ENCODE data around the gene CCDC85B.

CCDC85B gene

DNA sequence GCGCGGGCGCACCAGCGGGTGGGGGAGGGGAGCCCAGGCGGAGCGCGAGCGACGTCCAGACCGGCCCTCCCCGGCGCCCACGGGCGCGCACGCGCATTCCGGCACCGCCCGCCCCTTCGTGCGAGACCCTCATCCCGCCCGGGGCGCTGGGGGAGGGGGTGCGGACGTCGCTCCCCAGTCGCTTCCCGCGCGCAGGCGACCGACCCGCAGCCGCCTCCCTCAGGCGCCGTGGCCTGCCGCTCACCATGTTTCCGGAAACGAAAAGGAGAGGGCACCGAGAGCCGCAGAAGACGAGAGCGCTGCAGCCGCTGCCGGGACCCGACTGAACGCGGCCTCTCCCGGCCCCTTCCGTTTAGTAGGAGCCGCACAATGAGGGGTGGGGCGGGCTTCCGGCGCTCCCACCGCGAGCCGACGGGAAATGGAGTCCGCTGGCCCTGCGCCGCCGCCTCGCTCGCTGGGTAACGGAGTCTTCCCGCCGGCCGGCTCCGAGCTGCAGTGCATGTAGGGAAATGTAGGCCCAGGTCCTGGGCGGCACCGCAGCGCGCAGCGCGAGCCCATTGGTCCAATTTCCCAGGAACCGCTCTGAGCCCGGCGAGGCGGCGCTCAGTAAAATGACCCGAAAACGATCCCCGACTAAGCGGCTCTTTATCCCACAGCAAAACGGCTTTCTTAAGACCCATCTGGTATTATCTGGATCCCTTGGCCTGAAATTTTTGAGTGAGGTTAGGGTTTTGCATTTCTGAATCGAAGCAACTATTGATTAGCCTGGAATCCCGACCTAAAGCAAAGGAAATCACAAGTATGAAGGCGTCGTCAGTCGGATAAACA, 32.4 kb upstream of the CCDC85B start, which contains the start of gene CFL1:
TSS of gene CFL1 (minus strand) at position 328 of the 828 bp plus-strand sequence. CDS start at position 247, 81 bp downstream.
- DNase-seq (ENCODE audit: low read depth in 3 of 3) = peak; percentile 94 to 98 (median 96)

DNA sequence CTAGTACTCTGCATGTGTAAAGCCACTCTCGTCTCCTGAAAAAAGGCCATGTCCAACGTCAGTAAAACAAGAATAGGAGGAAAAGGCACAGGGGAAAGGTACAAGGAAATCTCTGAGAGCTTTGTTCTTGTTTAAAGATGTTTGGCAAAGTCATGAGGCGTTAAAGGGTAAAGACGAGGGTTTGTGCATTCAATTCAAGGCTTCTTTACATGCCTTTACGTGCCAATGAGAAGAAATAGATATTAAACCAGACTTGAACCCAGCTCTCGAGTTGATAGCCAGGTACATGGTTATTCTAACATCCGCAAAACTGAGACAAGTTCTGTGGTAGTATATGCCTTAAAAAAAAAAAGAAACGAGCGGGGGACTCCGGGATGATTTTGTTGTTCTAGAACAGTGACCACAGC, 31.8 kb upstream of the CCDC85B start:
- no peak for DNase-seq (ENCODE audit: low read depth in 3 of 3)

DNA sequence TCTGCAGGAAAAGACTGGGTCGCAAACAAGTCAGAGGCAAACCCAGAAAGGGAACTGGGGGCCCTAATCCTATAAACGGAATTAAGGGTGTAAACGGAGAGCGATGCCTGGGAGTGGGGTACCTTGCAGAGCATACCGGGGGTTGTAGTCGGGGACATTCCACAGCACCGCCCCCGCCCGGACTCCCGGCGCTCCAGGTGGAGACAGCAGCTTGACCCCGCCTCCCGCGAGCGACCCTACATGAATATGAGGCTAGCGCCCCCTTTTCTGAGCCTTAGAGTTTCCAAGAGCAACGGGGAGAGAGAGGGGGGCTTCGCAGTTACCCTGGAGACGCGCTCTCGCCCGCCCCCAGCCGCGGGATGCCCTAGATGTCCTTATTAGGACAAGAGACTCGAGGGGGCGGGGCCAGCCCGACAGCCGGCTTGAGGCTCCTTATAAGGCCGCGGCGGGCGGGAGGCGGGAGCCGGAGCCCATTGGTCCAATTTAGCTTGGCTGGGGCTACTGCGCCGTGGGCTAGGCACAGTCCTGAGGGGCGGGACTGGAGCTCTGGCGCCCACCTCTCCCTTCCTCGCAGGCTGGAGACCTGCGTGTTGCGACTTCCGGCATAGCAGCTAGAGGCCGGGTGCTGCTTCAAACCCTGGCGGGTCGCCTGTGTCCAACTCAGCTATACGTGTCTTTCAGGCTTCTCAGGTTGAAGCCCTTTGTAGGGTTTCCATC, 31.2 kb upstream of the CCDC85B start:
- peak; percentile 96 to 99 (median 99) for DNase-seq (ENCODE audit: low read depth in 3 of 3)

DNA sequence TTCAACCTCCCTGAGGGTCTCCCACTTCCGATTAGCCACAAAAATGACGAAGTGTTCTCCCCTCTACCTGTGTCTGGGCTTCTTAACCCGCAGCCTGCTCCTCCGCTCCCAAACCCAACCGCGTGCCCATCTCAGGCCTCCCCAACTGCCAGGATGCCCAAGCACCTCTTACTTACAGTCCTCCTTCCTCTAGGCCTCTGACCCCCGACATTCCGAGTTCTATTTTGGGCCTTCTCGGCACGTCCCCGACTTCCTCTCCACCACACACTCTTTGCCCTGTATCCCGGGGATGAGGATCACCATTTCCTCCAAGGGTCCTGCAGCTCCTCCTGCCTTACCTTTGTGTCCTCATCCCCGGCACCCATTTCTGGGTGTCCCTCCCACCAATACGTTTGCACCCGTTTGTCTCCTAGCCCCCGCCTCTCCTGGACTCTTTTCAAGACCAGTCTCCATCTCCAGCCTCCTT, 30.6 kb upstream of the CCDC85B start:
- no peak for DNase-seq (ENCODE audit: low read depth in 3 of 3)

DNA sequence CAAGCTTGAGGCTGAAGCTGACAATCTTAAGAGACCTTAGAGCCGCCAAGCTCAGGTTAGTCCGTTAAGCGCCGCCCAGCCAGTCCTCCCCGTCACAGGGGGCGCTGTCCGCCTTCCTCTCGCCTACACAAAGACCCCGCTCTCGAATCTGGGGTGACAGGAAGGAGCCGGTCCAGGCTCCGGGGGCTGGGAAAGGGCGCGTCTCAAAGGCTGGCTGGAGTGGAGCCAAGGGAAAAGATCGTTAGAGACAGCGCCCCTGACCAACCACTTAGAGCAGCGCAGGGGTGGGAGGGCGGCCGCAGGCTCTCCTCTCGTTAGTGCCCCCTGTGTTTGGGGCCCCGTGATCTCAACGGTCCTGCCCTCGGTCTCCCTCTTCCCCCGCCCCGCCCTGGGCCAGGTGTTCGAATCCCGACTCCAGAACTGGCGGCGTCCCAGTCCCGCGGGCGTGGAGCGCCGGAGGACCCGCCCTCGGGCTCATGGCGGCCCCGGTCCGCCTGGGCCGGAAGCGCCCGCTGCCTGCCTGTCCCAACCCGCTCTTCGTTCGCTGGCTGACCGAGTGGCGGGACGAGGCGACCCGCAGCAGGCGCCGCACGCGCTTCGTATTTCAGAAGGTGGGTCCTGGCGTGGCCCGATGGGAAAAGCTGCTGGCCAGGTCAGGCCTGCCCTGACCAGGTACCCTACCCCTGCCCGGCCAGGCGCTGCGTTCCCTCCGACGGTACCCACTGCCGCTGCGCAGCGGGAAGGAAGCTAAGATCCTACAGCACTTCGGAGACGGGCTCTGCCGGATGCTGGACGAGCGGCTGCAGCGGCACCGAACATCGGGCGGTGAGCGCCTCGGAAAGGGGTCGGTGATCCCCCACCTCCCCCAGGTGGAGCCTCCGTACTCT, 30.0 kb upstream of the CCDC85B start, which contains the start of gene MUS81:
TSS of gene MUS81 (plus strand) at position 156 of the 887 bp plus-strand sequence. CDS start at position 477, 321 bp downstream.
- peak; percentile 93 to 97 (median 94) for DNase-seq (ENCODE audit: low read depth in 3 of 3)

DNA sequence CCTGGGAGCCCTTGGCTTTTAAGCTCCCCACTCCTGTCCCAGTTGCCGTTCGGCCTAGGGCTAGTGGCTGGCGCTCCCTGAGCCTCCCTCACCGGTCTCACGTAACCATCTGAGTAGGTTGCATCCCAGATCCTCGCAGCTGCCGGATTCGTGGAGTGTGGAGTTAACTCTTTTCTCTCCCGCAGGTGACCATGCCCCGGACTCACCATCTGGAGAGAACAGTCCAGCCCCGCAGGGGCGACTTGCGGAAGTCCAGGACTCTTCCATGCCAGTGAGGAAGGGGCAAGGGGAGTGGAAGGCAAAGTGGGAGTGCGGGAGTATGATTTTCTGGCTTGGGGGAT, 29.3 kb upstream of the CCDC85B start:
- DNase-seq (ENCODE audit: low read depth in 3 of 3) = no peak

DNA sequence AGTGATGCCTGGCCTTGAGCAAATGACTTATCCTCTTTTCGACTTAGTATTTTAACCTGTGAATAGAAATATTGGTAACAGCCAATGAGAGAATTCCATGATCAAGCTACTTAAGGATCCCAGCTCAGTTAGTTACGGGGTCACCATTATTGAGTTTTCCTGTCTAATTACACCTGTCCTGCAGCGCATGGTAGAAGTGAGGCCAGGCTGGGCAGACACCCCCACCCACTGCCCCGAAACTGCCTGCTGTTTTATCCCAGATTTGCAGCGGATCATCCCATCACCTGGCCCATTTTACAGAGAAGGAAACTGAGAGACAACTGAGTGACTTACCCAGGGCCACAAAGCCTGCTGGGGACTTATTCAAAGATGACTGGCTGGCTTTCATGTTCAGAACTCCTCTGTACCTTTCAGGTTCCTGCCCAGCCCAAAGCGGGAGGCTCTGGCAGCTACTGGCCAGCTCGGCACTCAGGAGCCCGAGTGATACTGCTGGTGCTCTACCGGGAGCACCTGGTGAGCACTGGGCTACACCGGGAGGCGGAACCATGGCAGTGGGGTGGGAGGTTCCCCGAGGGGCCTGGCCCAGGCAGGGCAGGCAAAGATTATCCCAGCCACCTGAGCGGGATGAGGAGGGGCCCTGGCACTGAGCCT, 28.8 kb upstream of the CCDC85B start:
- no peak for DNase-seq (ENCODE audit: low read depth in 3 of 3)

DNA sequence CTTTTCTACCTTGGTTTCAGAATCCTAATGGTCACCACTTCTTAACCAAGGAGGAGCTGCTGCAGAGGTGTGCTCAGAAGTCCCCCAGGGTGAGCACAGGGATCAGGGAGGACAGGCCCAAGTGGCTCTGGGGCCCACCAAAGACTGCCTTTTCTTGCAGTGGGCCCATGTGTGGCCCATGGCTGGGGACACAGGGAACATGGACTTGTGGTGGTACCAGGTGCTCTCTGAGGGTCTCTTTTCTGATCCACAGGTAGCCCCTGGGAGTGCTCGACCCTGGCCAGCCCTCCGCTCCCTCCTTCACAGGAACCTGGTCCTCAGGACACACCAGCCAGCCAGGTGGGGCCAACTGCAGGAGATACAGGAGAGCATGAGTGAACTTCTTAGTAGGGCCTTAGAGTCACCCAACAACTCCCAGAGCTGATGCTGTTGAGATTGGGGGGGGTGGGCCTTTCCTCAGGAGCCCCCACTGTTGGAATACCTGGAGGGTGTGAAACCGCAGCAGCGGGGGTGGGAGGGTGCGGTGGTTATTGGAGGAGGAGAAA, 28.2 kb upstream of the CCDC85B start:
- no peak for DNase-seq (ENCODE audit: low read depth in 3 of 3)

DNA sequence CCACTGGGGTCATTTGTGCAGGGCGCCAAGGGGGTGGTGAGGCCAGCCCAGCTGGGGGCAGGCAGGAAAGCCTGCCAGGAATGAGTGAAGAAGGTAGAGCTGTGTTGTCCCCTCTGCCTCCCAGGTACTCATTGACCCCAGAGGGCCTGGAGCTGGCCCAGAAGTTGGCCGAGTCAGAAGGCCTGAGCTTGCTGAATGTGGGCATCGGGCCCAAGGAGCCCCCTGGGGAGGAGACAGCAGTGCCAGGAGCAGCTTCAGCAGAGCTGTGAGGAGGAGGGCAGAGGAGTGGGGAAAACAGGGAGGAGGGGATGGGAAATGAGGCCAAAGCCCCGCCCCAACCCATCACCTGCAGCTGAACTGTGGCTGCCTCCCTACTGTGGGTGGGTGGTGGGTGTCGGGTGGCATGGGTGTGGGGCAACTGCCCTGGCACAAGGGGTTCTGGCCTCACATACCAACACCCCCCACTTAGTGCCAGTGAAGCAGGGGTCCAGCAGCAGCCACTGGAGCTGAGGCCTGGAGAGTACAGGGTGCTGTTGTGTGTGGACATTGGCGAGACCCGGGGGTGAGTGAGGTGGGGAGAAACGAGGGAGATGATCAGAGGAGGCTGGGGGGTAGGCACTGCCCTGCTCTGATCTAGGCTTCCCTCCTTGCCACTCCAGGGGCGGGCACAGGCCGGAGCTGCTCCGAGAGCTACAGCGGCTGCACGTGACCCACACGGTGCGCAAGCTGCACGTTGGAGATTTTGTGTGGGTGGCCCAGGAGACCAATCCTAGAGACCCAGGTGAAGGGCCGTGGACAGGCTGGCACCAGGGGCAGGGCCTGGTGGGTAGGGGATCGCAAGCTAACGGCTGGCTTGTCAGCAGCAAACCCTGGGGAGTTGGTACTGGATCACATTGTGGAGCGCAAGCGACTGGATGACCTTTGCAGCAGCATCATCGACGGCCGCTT, 27.3 kb upstream of the CCDC85B start:
- no peak for DNase-seq (ENCODE audit: low read depth in 3 of 3)

DNA sequence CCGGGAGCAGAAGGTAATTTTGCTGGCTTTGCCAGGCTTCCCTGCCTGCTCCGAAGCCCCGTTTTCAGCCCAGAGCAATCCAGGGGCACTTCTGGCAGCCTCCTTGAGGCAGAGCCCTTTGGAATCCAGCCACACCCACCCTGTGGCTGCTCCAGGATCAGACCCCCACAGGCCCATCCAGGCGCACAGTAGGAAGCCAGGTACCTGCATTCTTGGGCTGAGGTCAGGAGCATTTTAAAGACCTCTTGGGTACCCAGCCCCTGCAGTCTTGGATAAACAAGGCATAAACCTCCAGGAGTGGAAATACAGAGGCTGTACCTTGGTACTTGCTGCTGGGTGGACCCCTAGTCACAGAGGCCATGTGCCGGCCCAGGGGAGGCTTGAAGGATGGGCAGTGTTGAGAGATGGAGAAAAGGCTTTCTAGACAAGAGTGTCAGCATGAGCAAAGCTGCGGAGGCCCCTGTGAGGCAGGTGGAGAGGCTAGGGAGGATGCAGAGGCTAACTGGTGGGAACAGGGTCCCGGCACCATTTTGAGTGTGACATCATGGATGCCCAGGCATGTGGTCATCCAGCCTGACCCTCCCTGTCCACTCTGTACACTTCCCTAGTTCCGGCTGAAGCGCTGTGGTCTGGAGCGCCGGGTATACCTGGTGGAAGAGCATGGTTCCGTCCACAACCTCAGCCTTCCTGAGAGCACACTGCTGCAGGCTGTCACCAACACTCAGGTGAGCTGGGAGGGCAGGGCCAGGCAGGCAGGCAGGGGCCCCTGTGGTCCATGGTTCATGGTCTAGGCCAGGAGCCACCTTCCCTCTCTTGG, 26.4 kb upstream of the CCDC85B start:
- no peak for DNase-seq (ENCODE audit: low read depth in 3 of 3)

DNA sequence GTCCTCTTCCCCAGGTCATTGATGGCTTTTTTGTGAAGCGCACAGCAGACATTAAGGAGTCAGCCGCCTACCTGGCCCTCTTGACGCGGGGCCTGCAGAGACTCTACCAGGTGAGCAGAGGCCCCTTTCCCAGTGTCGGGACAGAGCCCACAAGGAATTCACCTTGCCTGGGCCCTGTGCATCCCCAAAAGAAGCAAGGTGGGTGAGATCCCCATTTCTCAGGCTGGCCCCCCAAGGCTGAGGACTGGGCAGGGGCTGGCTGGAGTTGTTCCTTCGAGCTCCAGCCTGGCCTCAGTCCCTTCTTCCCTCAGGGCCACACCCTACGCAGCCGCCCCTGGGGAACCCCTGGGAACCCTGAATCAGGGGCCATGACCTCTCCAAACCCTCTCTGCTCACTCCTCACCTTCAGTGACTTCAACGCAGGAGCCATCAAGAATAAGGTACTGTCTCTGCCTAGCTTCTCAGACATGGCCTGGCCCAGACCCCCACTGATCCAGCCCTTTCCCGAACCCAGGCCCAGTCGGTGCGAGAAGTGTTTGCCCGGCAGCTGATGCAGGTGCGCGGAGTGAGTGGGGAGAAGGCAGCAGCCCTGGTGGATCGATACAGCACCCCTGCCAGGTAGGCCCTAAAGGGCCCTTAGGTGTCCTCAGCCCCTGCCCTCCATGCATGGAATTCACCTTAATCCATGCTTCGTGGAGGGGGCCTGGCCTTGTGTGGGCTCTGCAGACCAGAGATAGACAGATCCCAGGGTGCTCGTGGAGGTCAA, 25.6 kb upstream of the CCDC85B start:
- DNase-seq (ENCODE audit: low read depth in 3 of 3) = no peak

DNA sequence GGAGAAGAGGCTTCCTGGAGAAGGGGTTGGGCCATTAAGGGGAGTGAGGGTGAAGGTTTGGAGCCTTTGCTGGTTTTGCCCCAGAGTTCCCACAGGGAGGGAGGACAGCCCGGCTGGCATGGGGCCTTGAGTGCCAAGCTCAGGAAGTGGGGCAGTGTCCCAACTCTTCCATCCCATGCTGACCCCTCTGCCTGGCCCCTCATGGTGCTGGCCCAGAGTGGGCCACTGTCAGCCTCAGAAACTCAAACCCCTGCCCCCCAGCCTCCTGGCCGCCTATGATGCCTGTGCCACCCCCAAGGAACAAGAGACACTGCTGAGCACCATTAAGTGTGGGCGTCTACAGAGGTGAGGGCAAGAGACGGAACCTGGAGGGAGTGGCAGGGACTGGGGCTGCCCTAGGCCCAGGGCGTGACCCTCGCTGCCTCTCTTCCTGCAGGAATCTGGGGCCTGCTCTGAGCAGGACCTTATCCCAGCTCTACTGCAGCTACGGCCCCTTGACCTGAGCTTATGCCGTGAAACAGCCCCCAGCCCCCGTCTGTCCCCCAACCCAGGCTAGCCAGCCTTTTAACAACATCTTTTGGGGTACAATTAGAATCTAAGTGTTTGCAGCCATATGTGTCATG, 24.8 kb upstream of the CCDC85B start:
- no peak for DNase-seq (ENCODE audit: low read depth in 3 of 3)

DNA sequence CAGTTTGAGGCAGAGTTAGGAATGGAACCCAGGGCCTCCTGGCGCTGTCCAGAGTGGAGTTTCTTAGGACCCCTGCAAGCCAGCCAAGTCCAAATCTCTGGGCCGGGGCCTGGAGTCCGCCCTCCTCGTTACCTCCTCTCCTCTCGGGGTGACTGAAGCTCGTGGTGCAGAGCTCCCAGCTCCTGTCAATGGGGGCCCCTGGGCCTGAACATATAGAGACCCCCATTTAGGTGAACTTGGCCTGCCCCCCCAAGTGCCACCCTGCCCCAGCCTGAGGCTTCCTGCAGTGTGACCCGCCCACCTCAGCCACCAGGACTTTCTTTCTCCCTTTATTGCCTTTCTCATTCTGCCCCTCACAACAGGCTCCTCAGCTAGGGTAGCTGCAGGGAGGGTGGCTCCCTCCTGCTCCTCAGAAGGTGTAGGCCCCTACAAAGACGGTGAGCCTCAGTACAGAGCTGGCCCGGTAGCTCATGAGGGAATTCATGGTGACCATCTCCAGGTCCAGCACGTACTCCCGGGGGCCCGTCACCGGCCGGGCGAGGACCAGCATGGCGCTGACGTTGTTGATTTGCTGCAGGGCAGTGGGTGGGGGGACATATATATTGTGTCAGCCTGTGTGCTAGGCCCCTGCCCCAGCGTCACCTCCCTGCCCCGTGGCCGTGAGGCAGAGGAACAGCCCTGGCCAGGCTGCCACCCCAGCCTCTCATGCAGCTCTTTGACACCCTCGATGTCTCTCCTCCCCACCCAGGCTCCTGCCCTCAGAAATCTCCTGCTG, 23.8 kb upstream of the CCDC85B start:
- no peak for DNase-seq (ENCODE audit: low read depth in 3 of 3)

DNA sequence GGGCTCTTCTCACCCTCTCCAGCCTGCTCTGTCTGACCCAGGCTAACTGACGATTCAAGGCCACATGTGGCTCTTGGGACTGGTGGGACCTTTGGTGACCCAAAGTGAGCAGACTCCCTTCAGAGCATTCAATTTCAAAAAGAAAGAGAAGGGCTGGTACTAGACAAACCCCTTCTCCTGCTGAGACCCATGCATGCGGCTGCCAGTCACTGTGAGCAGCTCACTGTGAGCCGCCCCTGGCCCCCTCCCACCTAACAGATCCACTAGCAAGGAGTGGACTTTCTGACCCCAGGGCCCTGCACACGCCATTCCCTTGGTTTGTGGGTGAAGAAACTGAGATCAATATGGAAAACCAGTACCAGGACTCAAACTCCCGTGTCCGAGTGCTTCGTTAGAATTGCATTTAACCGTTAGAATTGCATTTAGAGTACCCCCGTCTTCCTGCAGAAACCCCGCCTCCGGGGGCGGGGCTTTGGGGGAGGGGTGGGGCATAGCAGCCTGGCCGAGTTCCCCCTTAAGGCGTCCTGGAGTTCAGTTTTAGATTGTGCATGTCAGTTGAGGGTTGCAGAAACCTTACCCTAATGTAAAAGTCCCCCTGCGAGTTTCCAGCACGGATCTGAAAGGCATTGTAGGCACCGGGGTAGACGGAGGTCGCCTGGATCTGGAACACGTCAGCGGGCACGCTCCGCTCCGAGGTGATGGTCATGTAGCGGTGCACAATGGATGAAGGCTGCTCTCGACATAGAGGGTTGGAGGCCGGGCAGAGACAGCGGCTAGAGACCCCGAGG, 23.0 kb upstream of the CCDC85B start:
- no peak for DNase-seq (ENCODE audit: low read depth in 3 of 3)

DNA sequence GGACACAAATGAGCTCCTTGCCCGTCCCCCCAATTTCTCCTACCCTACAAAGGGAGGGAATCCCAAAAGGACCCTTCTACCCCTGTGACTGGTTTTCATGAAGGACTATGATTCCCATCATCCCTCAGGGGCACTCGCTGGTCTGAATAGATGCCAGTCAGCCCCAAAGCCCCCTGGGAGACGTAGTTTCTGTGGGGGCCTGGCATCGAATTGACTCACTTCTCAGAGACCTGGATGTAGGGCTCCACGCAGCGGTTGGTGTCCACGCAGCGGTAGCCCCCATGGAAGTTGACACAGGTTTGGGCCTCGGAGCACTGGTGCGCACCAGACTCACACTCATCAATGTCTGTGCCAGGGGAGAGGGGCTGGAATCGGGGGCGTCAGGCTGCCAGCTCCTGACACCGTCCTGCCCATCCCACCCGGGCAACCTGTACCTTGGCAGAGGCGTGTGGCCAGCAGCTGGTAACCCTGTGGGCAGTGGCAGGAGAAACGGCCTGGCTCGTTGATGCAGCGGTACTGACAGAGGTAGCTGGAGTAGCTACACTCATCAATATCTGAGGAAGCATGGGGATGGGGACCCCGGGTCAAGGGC, 22.3 kb upstream of the CCDC85B start:
- no peak for DNase-seq (ENCODE audit: low read depth in 3 of 3)

DNA sequence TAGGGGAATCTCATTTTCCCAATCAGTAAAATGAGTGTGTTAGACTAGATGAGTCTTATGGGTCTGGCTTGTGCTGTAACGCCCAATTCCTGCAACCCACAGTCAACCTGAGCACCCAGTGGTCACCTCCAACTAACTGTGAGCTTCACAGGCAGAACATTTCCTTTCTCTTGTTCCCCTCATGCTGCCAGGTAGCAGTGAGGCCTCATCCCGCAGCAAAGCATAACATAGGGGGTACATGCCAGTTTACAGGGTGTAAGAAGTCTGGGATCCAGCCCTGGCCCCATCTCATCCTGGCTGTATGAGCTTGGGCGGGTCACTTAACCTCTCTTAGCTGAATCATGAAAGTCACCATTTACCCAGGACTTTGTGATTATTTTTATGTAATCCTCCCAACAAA, 21.6 kb upstream of the CCDC85B start:
- no peak for DNase-seq (ENCODE audit: low read depth in 3 of 3)

All from stimulated activated CD4-positive, alpha-beta T cell treated with anti-CD3 and anti-CD28 coated beads, TNF-alpha, amount 100 ng/mL, for 48 hours (primary cell).